Body of pancreas (tissue), 4 donors: ENCODE results near the gene DNAH3.

Experiments used
- POLR2A ChIP-seq, 3 donors: fragments of 450-650 bp; IDR thresholded peaks; one replicate each; pipeline ENCODE4 v1.6.1; 2016; ENCODE audit warnings: antibody characterized with exemption in 3 of 3, mild to moderate bottlenecking in 2 of 3
- TF ChIP-seq, protein P1 (sequence below), 7 experiments: fragments of 450-650 bp in 4 of 7; fragments of 200-600 bp in 3 of 7; sonication (generic) in 3 of 7; IDR thresholded peaks; one replicate each; pipeline ENCODE4 v1.5.1; 2016 to 2019; ENCODE audit warnings: antibody characterized with exemption in 7 of 7

DNA sequence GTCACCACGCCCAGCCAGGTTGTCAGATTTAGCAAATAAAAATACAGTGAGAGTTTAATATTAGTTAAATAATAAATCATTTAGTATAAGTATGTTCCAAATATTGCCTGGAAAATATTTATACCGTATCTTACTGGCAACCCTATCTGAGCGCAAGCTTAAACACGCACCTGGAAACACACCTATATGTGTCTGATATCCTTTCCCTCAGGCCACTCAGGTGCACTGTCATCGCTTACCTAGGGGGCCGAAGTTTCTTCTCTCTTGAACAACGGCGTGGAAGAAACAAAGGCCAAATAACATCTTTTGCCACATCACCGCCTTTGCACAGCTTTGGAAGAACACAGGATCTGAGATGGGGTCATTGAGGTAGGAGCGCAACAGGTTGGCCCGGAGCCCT, 196.1 kb downstream of the DNAH3 start:
- TF ChIP-seq, protein P1, sequence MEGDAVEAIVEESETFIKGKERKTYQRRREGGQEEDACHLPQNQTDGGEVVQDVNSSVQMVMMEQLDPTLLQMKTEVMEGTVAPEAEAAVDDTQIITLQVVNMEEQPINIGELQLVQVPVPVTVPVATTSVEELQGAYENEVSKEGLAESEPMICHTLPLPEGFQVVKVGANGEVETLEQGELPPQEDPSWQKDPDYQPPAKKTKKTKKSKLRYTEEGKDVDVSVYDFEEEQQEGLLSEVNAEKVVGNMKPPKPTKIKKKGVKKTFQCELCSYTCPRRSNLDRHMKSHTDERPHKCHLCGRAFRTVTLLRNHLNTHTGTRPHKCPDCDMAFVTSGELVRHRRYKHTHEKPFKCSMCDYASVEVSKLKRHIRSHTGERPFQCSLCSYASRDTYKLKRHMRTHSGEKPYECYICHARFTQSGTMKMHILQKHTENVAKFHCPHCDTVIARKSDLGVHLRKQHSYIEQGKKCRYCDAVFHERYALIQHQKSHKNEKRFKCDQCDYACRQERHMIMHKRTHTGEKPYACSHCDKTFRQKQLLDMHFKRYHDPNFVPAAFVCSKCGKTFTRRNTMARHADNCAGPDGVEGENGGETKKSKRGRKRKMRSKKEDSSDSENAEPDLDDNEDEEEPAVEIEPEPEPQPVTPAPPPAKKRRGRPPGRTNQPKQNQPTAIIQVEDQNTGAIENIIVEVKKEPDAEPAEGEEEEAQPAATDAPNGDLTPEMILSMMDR (IDR thresholded peaks at IDR 0.05) = no peak
- no peak for TF ChIP-seq POLR2A (IDR thresholded peaks at IDR 0.05)
